Measurements from ENCODE around the gene GALNT18. TPM values are rescaled to one million over a fixed set of nuclear protein-coding genes. Genes with fewer than 3 reads are reported as not detected.

The GALNT18 gene
- total RNA-seq, 1 donor from 2014 or later = 5.5 TPM

- Mint-ChIP-seq H3K36me3 (ENCODE audit: low read depth) (no peaks in the 10 kb centered on the region), H3K27me3 (ENCODE audit: low read depth) (no peaks in the 10 kb centered on the region), H3K4me3 (ENCODE audit: low read depth) (no peak overlapping the region), H3K9me3 (no peaks in the 10 kb centered on the region), H3K4me1 (ENCODE audit: low read depth) (peaks cover 4% of the 10 kb centered on the region), H3K27ac (no peak overlapping the region)
- intact Hi-C loops (cut with micrococcal nuclease) = no loop called here
- no peak for DNase-seq (ENCODE audit: low spot score)
Observed at GRCh38 chr11:11347592-11347991, 274.2 kb downstream of the GALNT18 start.

GRCh38 chr11:11346303-11346702 lies 275.5 kb downstream of the GALNT18 start:
- H3K4me3 Mint-ChIP-seq (ENCODE audit: low read depth) = no peak overlapping the region
- H3K27me3 Mint-ChIP-seq (ENCODE audit: low read depth) = no peaks in the 10 kb centered on the region
- H3K36me3 Mint-ChIP-seq (ENCODE audit: low read depth) = no peaks in the 10 kb centered on the region
- no peak for DNase-seq (ENCODE audit: low spot score)
- no peaks in the 10 kb centered on the region for H3K9me3 Mint-ChIP-seq
- intact Hi-C loops (cut with micrococcal nuclease) = no loop called here
- H3K4me1 Mint-ChIP-seq (ENCODE audit: low read depth) = peaks cover 4% of the 10 kb centered on the region
- no peak overlapping the region for H3K27ac Mint-ChIP-seq

- Mint-ChIP-seq H3K27ac (no peak overlapping the region), H3K36me3 (ENCODE audit: low read depth) (no peaks in the 10 kb centered on the region), H3K27me3 (ENCODE audit: low read depth) (no peaks in the 10 kb centered on the region), H3K4me3 (ENCODE audit: low read depth) (no peak overlapping the region), H3K9me3 (no peaks in the 10 kb centered on the region), H3K4me1 (ENCODE audit: low read depth) (peaks cover 4% of the 10 kb centered on the region)
- DNase-seq (ENCODE audit: low spot score) = no peak
- intact Hi-C loops (cut with micrococcal nuclease) = no loop called here
Observed at GRCh38 chr11:11345099-11345498, 276.7 kb downstream of the GALNT18 start.

- Mint-ChIP-seq H3K36me3 (ENCODE audit: low read depth) (no peaks in the 10 kb centered on the region), H3K4me1 (ENCODE audit: low read depth) (peaks cover 4% of the 10 kb centered on the region), H3K27me3 (ENCODE audit: low read depth) (no peaks in the 10 kb centered on the region), H3K27ac (no peak overlapping the region), H3K9me3 (no peaks in the 10 kb centered on the region), H3K4me3 (ENCODE audit: low read depth) (no peak overlapping the region)
- intact Hi-C loops (cut with micrococcal nuclease) = no loop called here
- DNase-seq (ENCODE audit: low spot score) = no peak
Observed at GRCh38 chr11:11344045-11344444, 277.8 kb downstream of the GALNT18 start.

- Mint-ChIP-seq H3K27me3 (ENCODE audit: low read depth) (no peaks in the 10 kb centered on the region), H3K9me3 (no peaks in the 10 kb centered on the region), H3K4me3 (ENCODE audit: low read depth) (no peak overlapping the region), H3K36me3 (ENCODE audit: low read depth) (no peaks in the 10 kb centered on the region), H3K27ac (no peak overlapping the region), H3K4me1 (ENCODE audit: low read depth) (peaks cover 2% of the 10 kb centered on the region)
- DNase-seq (ENCODE audit: low spot score) = no peak
- intact Hi-C loops (cut with micrococcal nuclease) = no loop called here
Observed at GRCh38 chr11:11338304-11338703, 283.5 kb downstream of the GALNT18 start.

GRCh38 chr11:11336664-11337063 lies 285.1 kb downstream of the GALNT18 start:
- Mint-ChIP-seq H3K4me3 (ENCODE audit: low read depth) (no peak overlapping the region), H3K27me3 (ENCODE audit: low read depth) (no peaks in the 10 kb centered on the region), H3K4me1 (ENCODE audit: low read depth) (peaks cover 2% of the 10 kb centered on the region), H3K36me3 (ENCODE audit: low read depth) (no peaks in the 10 kb centered on the region), H3K27ac (no peak overlapping the region), H3K9me3 (no peaks in the 10 kb centered on the region)
- intact Hi-C loops (cut with micrococcal nuclease) = no loop called here
- DNase-seq (ENCODE audit: low spot score) = no peak

GRCh38 chr11:11335043-11335442 lies 286.8 kb downstream of the GALNT18 start:
- no peaks in the 10 kb centered on the region for H3K9me3 Mint-ChIP-seq
- peaks cover 2% of the 10 kb centered on the region for H3K4me1 Mint-ChIP-seq (ENCODE audit: low read depth)
- H3K27ac Mint-ChIP-seq = no peak overlapping the region
- no peaks in the 10 kb centered on the region for H3K36me3 Mint-ChIP-seq (ENCODE audit: low read depth)
- intact Hi-C loops (cut with micrococcal nuclease) = no loop called here
- DNase-seq (ENCODE audit: low spot score) = no peak
- H3K4me3 Mint-ChIP-seq (ENCODE audit: low read depth) = no peak overlapping the region
- no peaks in the 10 kb centered on the region for H3K27me3 Mint-ChIP-seq (ENCODE audit: low read depth)

GRCh38 chr11:11334607-11335006 lies 287.2 kb downstream of the GALNT18 start:
- intact Hi-C loops (cut with micrococcal nuclease) = no loop called here
- Mint-ChIP-seq H3K27me3 (ENCODE audit: low read depth) (no peaks in the 10 kb centered on the region), H3K4me1 (ENCODE audit: low read depth) (peaks cover 2% of the 10 kb centered on the region), H3K27ac (no peak overlapping the region), H3K9me3 (no peaks in the 10 kb centered on the region), H3K36me3 (ENCODE audit: low read depth) (no peaks in the 10 kb centered on the region), H3K4me3 (ENCODE audit: low read depth) (no peak overlapping the region)
- DNase-seq (ENCODE audit: low spot score) = no peak

GRCh38 chr11:11332141-11332710 lies 289.6 kb downstream of the GALNT18 start:
- Mint-ChIP-seq H3K36me3 (ENCODE audit: low read depth) (no peaks in the 10 kb centered on the region), H3K4me3 (ENCODE audit: low read depth) (no peak overlapping the region), H3K27me3 (ENCODE audit: low read depth) (no peaks in the 10 kb centered on the region), H3K27ac (no peak overlapping the region), H3K4me1 (ENCODE audit: low read depth) (peaks cover 2% of the 10 kb centered on the region), H3K9me3 (no peaks in the 10 kb centered on the region)
- no peak for DNase-seq (ENCODE audit: low spot score)
- intact Hi-C loops (cut with micrococcal nuclease) = no loop called here

- H3K27me3 Mint-ChIP-seq (ENCODE audit: low read depth) = no peaks in the 10 kb centered on the region
- H3K9me3 Mint-ChIP-seq = no peaks in the 10 kb centered on the region
- H3K27ac Mint-ChIP-seq = no peak overlapping the region
- intact Hi-C loops (cut with micrococcal nuclease) = no loop called here
- no peak overlapping the region for H3K4me3 Mint-ChIP-seq (ENCODE audit: low read depth)
- no peak for DNase-seq (ENCODE audit: low spot score)
- no peaks in the 10 kb centered on the region for H3K4me1 Mint-ChIP-seq (ENCODE audit: low read depth)
- no peaks in the 10 kb centered on the region for H3K36me3 Mint-ChIP-seq (ENCODE audit: low read depth)
Observed at GRCh38 chr11:11329062-11329806, 292.6 kb downstream of the GALNT18 start.

GRCh38 chr11:11324090-11324489 lies 297.7 kb downstream of the GALNT18 start:
- no peak for DNase-seq (ENCODE audit: low spot score)
- intact Hi-C loops (cut with micrococcal nuclease) = no loop called here
- H3K27me3 Mint-ChIP-seq (ENCODE audit: low read depth) = no peaks in the 10 kb centered on the region
- no peaks in the 10 kb centered on the region for H3K36me3 Mint-ChIP-seq (ENCODE audit: low read depth)
- no peak overlapping the region for H3K4me3 Mint-ChIP-seq (ENCODE audit: low read depth)
- H3K27ac Mint-ChIP-seq = no peak overlapping the region
- H3K4me1 Mint-ChIP-seq (ENCODE audit: low read depth) = no peaks in the 10 kb centered on the region
- H3K9me3 Mint-ChIP-seq = no peaks in the 10 kb centered on the region

- Mint-ChIP-seq H3K36me3 (ENCODE audit: low read depth) (no peaks in the 10 kb centered on the region), H3K4me3 (ENCODE audit: low read depth) (no peak overlapping the region)
Observed at GRCh38 chr11:11322101-11322500, 299.7 kb downstream of the GALNT18 start.

GRCh38 chr11:11320825-11321224 lies 301.0 kb downstream of the GALNT18 start:
- Mint-ChIP-seq H3K4me3 (ENCODE audit: low read depth) (no peak overlapping the region), H3K4me1 (ENCODE audit: low read depth) (no peaks in the 10 kb centered on the region), H3K9me3 (no peaks in the 10 kb centered on the region), H3K36me3 (ENCODE audit: low read depth) (no peaks in the 10 kb centered on the region), H3K27ac (no peak overlapping the region), H3K27me3 (ENCODE audit: low read depth) (no peaks in the 10 kb centered on the region)
- intact Hi-C loops (cut with micrococcal nuclease) = no loop called here
- no peak for DNase-seq (ENCODE audit: low spot score)

More at GRCh38 chr11:11322101-11322500, 299.7 kb downstream of the GALNT18 start:
- intact Hi-C loops (cut with micrococcal nuclease) = no loop called here
- no peak for DNase-seq (ENCODE audit: low spot score)
- Mint-ChIP-seq H3K9me3 (no peaks in the 10 kb centered on the region), H3K4me1 (ENCODE audit: low read depth) (no peaks in the 10 kb centered on the region), H3K27me3 (ENCODE audit: low read depth) (no peaks in the 10 kb centered on the region), H3K27ac (no peak overlapping the region)
